Endothelial cell of umbilical vein (primary cell): ENCODE results near the gene GPS1. TPM values are rescaled to one million over a fixed set of nuclear protein-coding genes. Genes with fewer than 3 reads are reported as not detected.

Experiments used
- BruUV-seq: library from RNA; stranded (reverse); fragments of 400-500 nt; replicated peaks from 2 replicates; lab custom pipeline; 2021; lab: Mats Ljungman, UMichigan
- CTCF ChIA-PET: fragments of 300-600, 350-600 bp; sonication (Branson Sonifier 250); formaldehyde crosslinking; loops from one replicate; lab custom pipeline; 2021; ENCODE audit warnings: antibody characterized with exemption, inconsistent platforms; lab: Charles Lee
- POLR2A ChIA-PET: fragments of 300-600, 350-600 bp; sonication (Branson Sonifier 250); formaldehyde crosslinking; loops from one replicate; lab custom pipeline; 2021; ENCODE audit warnings: antibody characterized with exemption, inconsistent platforms; lab: Charles Lee
- DNase-seq: peaks from one replicate; pipeline ENCODE4 v3.0.0-alpha.2; 2011; ENCODE audit warnings: low read depth, low spot score
- FAIRE-seq: peaks from 2 replicates; lab custom pipeline; 2011; peaks lifted over from hg19 to GRCh38; lab: Jason Lieb, UNC
- H2AFZ ChIP-seq: 2 replicates; pipeline ENCODE4 v1.6.0; 2012; ENCODE audit warnings: low read depth, low read length, control low read depth, inconsistent platforms
- H3K27ac ChIP-seq: 2 replicates; pipeline ENCODE4 v1.5.1; 2011; ENCODE audit warnings: low read depth, mild to moderate bottlenecking, control low read depth, low read length, moderate library complexity; ENCODE audit not compliant: insufficient read depth
- H3K27me3 ChIP-seq, 2 experiments: 2 replicates each; pipeline versions ENCODE4 v1.6.0 to v1.6.1; 2011; ENCODE audit warnings: low read length in 2 of 2, mixed read lengths in 1 of 2; ENCODE audit not compliant: control insufficient read depth in 2 of 2, insufficient read depth in 2 of 2
- H3K36me3 ChIP-seq, 2 experiments: 2 replicates in 1 of 2; 3 replicates in 1 of 2; pipeline ENCODE4 v1.5.1; 2011; ENCODE audit warnings: low read length in 2 of 2, mild to moderate bottlenecking in 1 of 2, moderate library complexity in 1 of 2; ENCODE audit not compliant: control insufficient read depth in 2 of 2, insufficient read depth in 2 of 2; ENCODE audit errors: extremely low read depth in 1 of 2
- H3K4me1 ChIP-seq: 3 replicates; pipeline ENCODE4 v1.5.1; 2011; ENCODE audit warnings: mild to moderate bottlenecking, low read length; ENCODE audit not compliant: control insufficient read depth, insufficient read depth; ENCODE audit errors: extremely low read depth
- H3K4me2 ChIP-seq: 2 replicates; pipeline ENCODE4 v1.6.1; 2011; ENCODE audit warnings: low read length, control low read depth, mixed read lengths; ENCODE audit not compliant: insufficient read depth
- H3K4me3 ChIP-seq, 3 experiments: fragments of 200-600 bp in 1 of 3; sonication (generic), shearing (Covaris generic) in 1 of 3; replicated peaks in 1 of 3; 2 replicates each; pipeline ENCODE4 v1.5.1; 2011 to 2016; ENCODE audit warnings: control low read depth in 3 of 3, low read length in 3 of 3, mild to moderate bottlenecking in 2 of 3, inconsistent platforms in 1 of 3, low read depth in 1 of 3, moderate library complexity in 1 of 3; ENCODE audit not compliant: insufficient read depth in 1 of 3
- H3K79me2 ChIP-seq: 2 replicates; pipeline ENCODE4 v1.6.0; 2012; ENCODE audit warnings: low read length, inconsistent platforms; ENCODE audit not compliant: control insufficient read depth, insufficient read depth
- H3K9ac ChIP-seq: replicated peaks from 2 replicates; pipeline ENCODE3; 2011; ENCODE audit warnings: low read length, control low read depth; ENCODE audit not compliant: insufficient read depth; ENCODE audit errors: extremely low read depth
- H3K9me1 ChIP-seq: replicated peaks from 3 replicates; pipeline ENCODE4 v1.6.0; 2011; ENCODE audit warnings: mild to moderate bottlenecking, low read length; ENCODE audit not compliant: control insufficient read depth, insufficient read depth; ENCODE audit errors: extremely low read depth
- H3K9me3 ChIP-seq: replicated peaks from 2 replicates; pipeline ENCODE4 v1.5.1; 2012; ENCODE audit warnings: low read length, inconsistent platforms; ENCODE audit not compliant: control insufficient read depth, insufficient read depth
- H4K20me1 ChIP-seq: replicated peaks from 2 replicates; pipeline ENCODE3; 2011; ENCODE audit warnings: mild to moderate bottlenecking, low read length; ENCODE audit not compliant: control insufficient read depth, insufficient read depth; ENCODE audit errors: extremely low read depth
- CTCF ChIP-seq, 2 donors: IDR thresholded peaks; 1 replicate in 1 of 2; 2 replicates in 1 of 2; pipeline ENCODE4 v1.5.1; 2011; ENCODE audit warnings: low read length in 2 of 2, mild to moderate bottlenecking in 2 of 2, moderate library complexity in 2 of 2, control low read depth in 1 of 2, inconsistent platforms in 1 of 2, low read depth in 1 of 2; ENCODE audit not compliant: insufficient read depth in 1 of 2; ENCODE audit errors: extremely low read depth in 1 of 2
- EZH2 ChIP-seq: IDR thresholded peaks from 2 replicates; pipeline ENCODE4 v1.6.1; 2012; ENCODE audit warnings: borderline replicate concordance, low read depth, mild to moderate bottlenecking, moderate library complexity, low read length, inconsistent platforms; ENCODE audit not compliant: severe bottlenecking
- FOS ChIP-seq: IDR thresholded peaks from 2 replicates; pipeline ENCODE4 v1.6.1; 2011; ENCODE audit warnings: mild to moderate bottlenecking, low read length, moderate library complexity, borderline replicate concordance; ENCODE audit not compliant: insufficient read depth
- JUN ChIP-seq: IDR thresholded peaks from 2 replicates; pipeline ENCODE4 v1.6.1; 2011; ENCODE audit warnings: borderline replicate concordance, low read depth; ENCODE audit not compliant: insufficient read length, insufficient read depth
- POLR2A ChIP-seq: IDR thresholded peaks from 2 replicates; pipeline ENCODE4 v1.6.1; 2012; ENCODE audit warnings: low read depth, mild to moderate bottlenecking, control low read depth, low read length
- POLR2AphosphoS5 ChIP-seq: IDR thresholded peaks from 2 replicates; pipeline ENCODE4 v1.6.1; 2012; ENCODE audit warnings: low read depth, mild to moderate bottlenecking, control low read depth, low read length, moderate library complexity; ENCODE audit not compliant: insufficient read depth
- dilution Hi-C: fragments of 300-500 bp; cut with MboI; formaldehyde crosslinking; loops from one replicate; pipeline ENCODE4 v1.15.0; 2019; ENCODE audit warnings: low sequenced_read_pairs; ENCODE audit not compliant: extremely low pct_ligation_motif_present
- intact Hi-C: fragments of 100-400 bp; cut with micrococcal nuclease; formaldehyde crosslinking; loops from one replicate; pipeline ENCODE4 v1.10.0; 2022
- polyA plus RNA-seq, 4 experiments: library from polyadenylated mRNA; depleted of rRNA in 3 of 4; stranded (reverse) in 3 of 4; unstranded in 1 of 4; fragments of >200 nt; gene quantifications; 2 replicates each; pipeline versions ENCODE4 v1.2.1 to v1.2.3, GENCODE V29; 2011 to 2012; ENCODE audit warnings: missing spikeins in 1 of 4
- total RNA-seq: library from RNA; stranded (reverse); gene quantifications from 2 replicates; pipeline ENCODE4 v1.2.3, GENCODE V29; 2021

The GPS1 gene
- total and polyA plus RNA-seq, 2 donors (not counting 3 experiments of a cell fraction or from before 2014, with no cell fraction given): 116 to 178 TPM

- FAIRE-seq (no peak), DNase-seq (no peak)
- intact Hi-C loops (loop anchor here (1.0 to 10.0 kb wide), 4 partner anchors 13 to 378 kb away; partner anchors contain the start of genes HEXD, LRRC45 and OGFOD3), dilution Hi-C loops (no loop called here)
- Histone ChIP-seq H3K27ac (no peak overlapping the region), H3K4me2 (peak overlapping the region; percentile 67), H3K4me3 (peak overlapping the region; percentile 58 to 71 (median 69)), H3K79me2 (peaks cover 7% of the 10 kb centered on the region), H4K20me1 (no peaks in the 10 kb centered on the region), H3K9ac (peak overlapping the region; percentile 78), H3K27me3 (no peaks in the 10 kb centered on the region), H3K9me3 (no peaks in the 10 kb centered on the region), H2AFZ (peak overlapping the region; percentile 87), H3K36me3 (no peaks in the 10 kb centered on the region), H3K9me1 (no peaks in the 10 kb centered on the region), H3K4me1 (peaks cover 13% of the 10 kb centered on the region)
- TF ChIP-seq JUN (no peak), FOS (no peak), EZH2 (no peak), POLR2A (no peak), CTCF (IDR thresholded peaks at IDR 0.05; ENCODE audit: extremely low read depth in 1 of 2, insufficient read depth in 1 of 2, low read depth in 1 of 2, low read length in 2 of 2) (no peak), POLR2AphosphoS5 (no peak)
- no TSS peak for BruUV-seq
- ChIA-PET POLR2A (no interaction called here), CTCF (interaction anchor here (1.4 kb wide), 1 partner anchor 62 kb away, joined by 6 read pairs; the partner anchor contains the start of gene FASN)
These were observed 15.0 kb upstream of the GPS1 start for GRCh38 chr17:82036634-82037091.
